Motor neuron (in vitro differentiated cells): ENCODE measurements around the gene AMPD2. TPM values are rescaled to one million over a fixed set of nuclear protein-coding genes. Genes with fewer than 3 reads are reported as not detected.

ENCODE experiments used
- ATAC-seq, 8 experiments: fragments of 200-7000 bp; cut with Tn5 transposase; replicated peaks in 6 of 8; 2 replicates each; pipeline ENCODE4 v1.8.0; 2021; ENCODE audit warnings: mild to moderate bottlenecking in 8 of 8, moderate library complexity in 8 of 8
- H3K27ac ChIP-seq, 2 donors: fragments of 250-450 bp; sonication (Bioruptor Pico); 2 replicates each; pipeline ENCODE4 v1.9.0; 2021; ENCODE audit warnings: antibody characterized with exemption in 2 of 2, mild to moderate bottlenecking in 2 of 2, moderate library complexity in 1 of 2
- H3K4me1 ChIP-seq, 2 donors: fragments of 250-450 bp; sonication (Bioruptor Pico); replicated peaks in 1 of 2; 2 replicates each; pipeline ENCODE4 v1.6.1; 2021; ENCODE audit warnings: antibody characterized with exemption in 2 of 2, mild to moderate bottlenecking in 2 of 2, moderate library complexity in 1 of 2
- H3K4me3 ChIP-seq, 5 donors: fragments of 250-450 bp; sonication (Bioruptor Pico); 2 replicates each; pipeline ENCODE4 v1.9.0; 2021; ENCODE audit warnings: antibody characterized with exemption in 5 of 5, mild to moderate bottlenecking in 5 of 5, moderate library complexity in 4 of 5
- WGBS, 10 experiments: fragments of 450-650 bp; shearing (Covaris generic); methylation state at CpG; one replicate each; pipeline ENCODE4 v1.0.0; 2022; 5-methylcytosine and 5-hydroxymethylcytosine counted together
- in situ Hi-C, 9 experiments: fragments of 400-800 bp; cut with MboI; loops; one replicate each; pipeline ENCODE4 v1.15.0; 2021; ENCODE audit warnings: low sequenced_read_pairs in 9 of 9, low pct_unique_long_range_greater_than_20kb in 2 of 9; ENCODE audit not compliant: unreplicated experiment in 9 of 9
- total RNA-seq, 8 experiments: library from RNA; unstranded; fragments of 300-600 nt; gene quantifications; 2 replicates each; pipeline versions ENCODE4 v1.2.3 to v1.2.4, GENCODE V29; 2022

AMPD2 gene
- total RNA-seq, 8 experiments from 2014 or later = 46.3 to 100 (median 61.3) TPM

GRCh38 chr1:109598655-109599054 lies 21.0 kb upstream of the AMPD2 start:
- no peak overlapping the region for H3K4me3 ChIP-seq
- in situ Hi-C loops = no loop called here
- WGBS, 10 experiments = 33 to 100% (median 85%) methylated on average over 1 to 5 of the region's 5 CpGs
- peak in 4 of 8 experiments; percentile 40 to 75 (median 53) for ATAC-seq
- H3K27ac ChIP-seq = no peak overlapping the region
- no peaks in the 10 kb centered on the region for H3K4me1 ChIP-seq

DNA sequence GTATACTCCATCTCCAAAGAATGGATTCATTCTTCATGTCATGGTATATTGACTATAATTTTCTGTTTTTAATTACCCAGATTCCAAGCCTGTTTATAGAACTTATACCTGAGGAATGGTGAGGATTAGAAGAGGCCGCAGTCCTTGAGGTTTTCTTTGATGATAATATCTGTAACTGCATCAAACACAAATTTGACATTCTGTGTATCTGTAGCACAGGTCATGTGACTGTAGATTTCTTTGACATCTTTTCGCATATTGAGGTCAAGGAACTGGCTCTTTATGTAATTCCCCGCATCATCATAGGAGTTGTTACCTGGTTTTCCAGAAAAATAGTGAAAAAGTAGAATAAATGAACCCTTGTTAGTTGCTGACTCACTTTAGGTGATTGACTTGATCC lies 16.4 kb upstream of the AMPD2 start:
- in situ Hi-C loops = no loop called here
- WGBS, 10 experiments = 86 to 100% (median 97%) methylated on average over 2 to 3 of the region's 3 CpGs; no CpG with 5 or more reads in 2 of the 10 experiments
- Histone ChIP-seq H3K4me1 (no peaks in the 10 kb centered on the region), H3K4me3 (no peak overlapping the region), H3K27ac (no peak overlapping the region)
- no peak for ATAC-seq

DNA sequence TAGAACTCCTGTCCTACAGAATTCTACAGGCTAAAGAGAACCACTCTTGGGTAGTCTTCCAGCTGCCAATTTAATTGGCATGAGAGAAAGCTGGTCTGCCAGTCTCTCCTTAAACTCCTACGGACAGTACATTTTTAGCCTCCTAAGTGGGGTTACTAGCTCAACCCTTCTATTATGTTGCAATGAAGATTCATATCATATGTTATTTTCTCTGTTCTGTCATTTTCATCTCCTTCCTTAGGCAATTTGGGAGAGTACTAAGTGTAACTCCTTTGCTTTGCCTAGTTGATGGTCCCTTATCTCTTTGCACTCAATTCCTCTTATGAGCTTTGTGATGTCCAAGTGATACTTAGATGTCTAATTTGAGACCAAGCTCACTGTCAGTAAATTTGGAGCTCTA lies 14.3 kb upstream of the AMPD2 start:
- WGBS, 10 experiments = 86 to 100% (median 90%) methylated on average over 1 of the region's 1 CpG; no CpG with 5 or more reads in 5 of the 10 experiments
- Histone ChIP-seq H3K4me3 (no peak overlapping the region), H3K4me1 (no peaks in the 10 kb centered on the region), H3K27ac (no peak overlapping the region)
- in situ Hi-C loops = no loop called here
- ATAC-seq = no peak

- no peak overlapping the region for H3K27ac ChIP-seq
- H3K4me3 ChIP-seq = no peak overlapping the region
- ATAC-seq = peak in 3 of 8 experiments; percentile 8 to 15 (median 12)
- in situ Hi-C loops = no loop called here
- 0 to 100% (median 93%) methylated on average over 1 to 3 of the region's 3 CpGs; no CpG with 5 or more reads in 4 of the 10 experiments for WGBS, 10 experiments
- H3K4me1 ChIP-seq = no peaks in the 10 kb centered on the region
These were observed 9.8 kb upstream of the AMPD2 start for GRCh38 chr1:109609881-109610280.

- 71 to 100% (median 84%) methylated on average over 1 to 3 of the region's 3 CpGs; no CpG with 5 or more reads in 4 of the 10 experiments for WGBS, 10 experiments
- no peak overlapping the region for H3K4me3 ChIP-seq
- in situ Hi-C loops = no loop called here
- ATAC-seq = peak in 5 of 8 experiments; percentile 21 to 48 (median 38)
- peaks cover 2 to 3% of the 10 kb centered on the region in 2 donors for H3K4me1 ChIP-seq
- no peak overlapping the region for H3K27ac ChIP-seq
These were observed 8.9 kb upstream of the AMPD2 start for GRCh38 chr1:109610609-109611307.

GRCh38 chr1:109611308-109611990 lies 8.2 kb upstream of the AMPD2 start:
- Histone ChIP-seq H3K4me3 (no peak overlapping the region), H3K27ac (no peak overlapping the region), H3K4me1 (peaks cover 9 to 10% of the 10 kb centered on the region in 2 donors)
- in situ Hi-C loops = no loop called here
- 60 to 100% (median 94%) methylated on average over 1 to 12 of the region's 13 CpGs; no CpG with 5 or more reads in 1 of the 10 experiments for WGBS, 10 experiments
- ATAC-seq = no peak

GRCh38 chr1:109613361-109614147 lies 6.1 kb upstream of the AMPD2 start:
- no peak overlapping the region for H3K27ac ChIP-seq
- H3K4me3 ChIP-seq = no peak overlapping the region
- H3K4me1 ChIP-seq = peaks cover 21 to 23% of the 10 kb centered on the region in 2 donors
- peak in 3 of 8 experiments; percentile 44 to 66 (median 53) for ATAC-seq
- 0 to 94% (median 64%) methylated on average over 2 to 7 of the region's 7 CpGs for WGBS, 10 experiments
- in situ Hi-C loops = no loop called here

DNA sequence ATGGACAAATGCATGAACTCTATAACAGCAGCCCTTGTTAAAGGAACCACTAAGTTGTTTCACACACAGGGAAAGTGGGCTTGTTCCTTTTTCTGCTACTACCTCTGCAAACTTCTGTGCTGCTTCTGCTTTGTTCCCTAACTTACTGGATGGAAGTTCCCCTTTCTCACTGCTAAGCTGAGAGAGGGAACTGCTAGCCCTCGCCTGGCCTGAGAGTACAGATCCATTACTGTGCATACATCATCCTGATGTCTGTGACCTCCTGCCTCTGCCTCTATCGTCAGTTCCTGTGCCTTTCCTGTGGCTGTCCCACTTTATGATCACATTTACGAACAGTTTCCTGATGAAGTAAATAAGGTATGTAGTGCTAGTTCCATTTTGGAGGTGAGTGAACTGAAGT lies 3.8 kb upstream of the AMPD2 start:
- no peak overlapping the region for H3K27ac ChIP-seq
- no peak for ATAC-seq
- H3K4me3 ChIP-seq = no peak overlapping the region
- 0 to 87% (median 49%) methylated on average over 1 to 3 of the region's 3 CpGs; no CpG with 5 or more reads in 1 of the 10 experiments for WGBS, 10 experiments
- in situ Hi-C loops = no loop called here
- H3K4me1 ChIP-seq = peaks cover 30 to 32% of the 10 kb centered on the region in 2 donors

- H3K27ac ChIP-seq = no peak overlapping the region
- no peak for ATAC-seq
These were observed 3.2 kb upstream of the AMPD2 start for GRCh38 chr1:109616391-109616790.

DNA sequence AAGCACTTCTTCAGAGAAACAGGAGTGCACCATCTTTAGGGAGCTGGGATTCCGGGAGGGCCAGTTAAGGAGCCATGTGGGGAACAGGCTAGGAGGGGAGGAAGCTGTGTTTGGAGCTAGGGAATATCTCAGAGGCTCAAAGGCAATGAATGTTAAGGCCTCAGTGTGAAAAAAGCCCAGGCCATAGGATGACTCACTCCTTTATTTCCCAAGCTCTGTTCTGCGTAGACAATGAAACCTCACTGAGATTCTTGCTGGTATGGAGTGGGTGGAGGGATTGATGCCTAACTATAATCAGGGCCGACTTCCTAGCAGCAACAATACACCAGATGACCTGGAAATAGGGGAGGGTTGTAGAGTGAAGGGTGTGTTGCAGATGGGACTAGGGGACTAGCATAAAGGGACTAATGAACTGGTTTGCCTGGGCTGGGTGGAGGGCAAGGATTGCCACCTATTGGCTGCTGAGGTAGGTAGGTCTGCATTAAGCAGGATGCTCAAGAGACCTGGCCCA lies 2.3 kb upstream of the AMPD2 start:
- peak in 7 of 8 experiments; percentile 19 to 38 (median 30) for ATAC-seq
- H3K4me1 ChIP-seq = peaks cover 39 to 42% of the 10 kb centered on the region in 2 donors
- no peak overlapping the region for H3K4me3 ChIP-seq
- H3K27ac ChIP-seq = peak overlapping the region; percentile 6 to 24
- in situ Hi-C loops = no loop called here
- WGBS, 10 experiments = 0 to 42% (median 24%) methylated on average over 1 to 3 of the region's 3 CpGs; no CpG with 5 or more reads in 4 of the 10 experiments

More at GRCh38 chr1:109616391-109616790, 3.2 kb upstream of the AMPD2 start:
- Histone ChIP-seq H3K4me1 (peaks cover 30 to 32% of the 10 kb centered on the region in 2 donors), H3K4me3 (no peak overlapping the region)
- 50 to 100% (median 79%) methylated on average over 1 to 3 of the region's 3 CpGs for WGBS, 10 experiments
- in situ Hi-C loops = no loop called here

GRCh38 chr1:109618661-109619575 lies 719 bp upstream of the AMPD2 start:
- ATAC-seq = no peak
- peak overlapping the region; percentile 88 to 92 for H3K27ac ChIP-seq
- in situ Hi-C loops = no loop called here

DNA sequence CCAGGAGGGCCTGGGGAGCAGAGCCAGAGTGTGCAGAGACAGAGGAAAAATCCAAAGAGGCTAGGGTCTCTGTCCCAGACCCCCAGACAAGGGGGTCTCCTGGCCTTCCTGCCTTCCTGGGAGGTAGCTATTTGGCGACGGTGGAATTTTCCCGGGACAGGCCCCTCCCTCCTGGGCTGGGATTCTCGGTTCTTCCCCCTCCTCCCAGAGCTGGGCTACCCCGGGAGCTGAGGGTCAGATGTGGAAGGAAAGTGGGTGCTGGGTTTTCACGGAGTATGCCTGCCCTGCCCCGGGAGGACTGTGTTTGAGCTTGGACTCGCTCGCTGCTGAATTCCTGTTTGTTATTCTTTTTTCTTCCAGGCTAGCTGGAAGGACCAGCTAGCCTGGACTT lies 759 bp downstream of the AMPD2 start:
- Histone ChIP-seq H3K4me3 (peak overlapping the region; percentile 51 to 72 (median 66)), H3K27ac (peak overlapping the region; percentile 88 to 92), H3K4me1 (peaks cover 66 to 71% of the 10 kb centered on the region in 2 donors)
- 0 to 6% (median 0%) methylated on average over 1 to 3 of the region's 9 CpGs; no CpG with 5 or more reads in 6 of the 10 experiments for WGBS, 10 experiments
- in situ Hi-C loops = loop anchor here in 1 of 9 experiments (10.0 kb wide), 1 partner anchor 76 kb away; the partner anchor contains the start of gene GNAI3
- peak; percentile 11 to 48 (median 38) for ATAC-seq

More at GRCh38 chr1:109618661-109619575, 719 bp upstream of the AMPD2 start:
- Histone ChIP-seq H3K4me1 (peaks cover 54 to 58% of the 10 kb centered on the region in 2 donors), H3K4me3 (peak overlapping the region; percentile 51 to 72 (median 66))
- 20 to 92% (median 45%) methylated on average over 1 to 9 of the region's 9 CpGs for WGBS, 10 experiments
